DND-41 (cell line): ENCODE results near the gene CD3E.

Source experiments
- EZH2 ChIP-seq: IDR thresholded peaks from 3 replicates; pipeline ENCODE4 v1.6.1; 2012; ENCODE audit warnings: borderline replicate concordance, low read depth, mild to moderate bottlenecking, moderate library complexity, low read length, inconsistent platforms; ENCODE audit not compliant: severe bottlenecking
- TF ChIP-seq, protein P1 (sequence below): IDR thresholded peaks from 2 replicates; pipeline ENCODE4 v1.5.1; 2012; ENCODE audit warnings: borderline replicate concordance, low read length, moderate library complexity, mild to moderate bottlenecking; ENCODE audit not compliant: poor library complexity, severe bottlenecking; ENCODE audit errors: extremely low read depth

DNA sequence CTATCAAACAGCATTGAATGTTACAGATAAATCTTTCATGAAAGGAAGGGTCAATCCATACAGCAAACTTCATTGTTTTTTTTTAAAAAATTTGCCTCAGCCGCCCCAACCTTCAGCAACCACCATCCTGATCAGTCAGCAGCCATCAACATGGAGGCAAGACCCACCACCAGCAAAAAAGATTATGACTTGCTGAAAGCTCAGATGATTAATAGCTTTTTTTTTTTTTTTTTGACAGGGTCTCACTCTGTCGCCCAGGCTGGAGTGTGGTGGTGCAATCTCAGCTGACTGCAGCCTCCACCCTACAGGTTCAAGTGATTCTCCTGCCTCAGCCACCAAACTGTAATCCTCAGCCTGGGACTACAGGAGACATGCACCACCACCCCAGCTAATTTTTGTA is 18.0 kb upstream of the CD3E start:
- TF ChIP-seq, protein P1, sequence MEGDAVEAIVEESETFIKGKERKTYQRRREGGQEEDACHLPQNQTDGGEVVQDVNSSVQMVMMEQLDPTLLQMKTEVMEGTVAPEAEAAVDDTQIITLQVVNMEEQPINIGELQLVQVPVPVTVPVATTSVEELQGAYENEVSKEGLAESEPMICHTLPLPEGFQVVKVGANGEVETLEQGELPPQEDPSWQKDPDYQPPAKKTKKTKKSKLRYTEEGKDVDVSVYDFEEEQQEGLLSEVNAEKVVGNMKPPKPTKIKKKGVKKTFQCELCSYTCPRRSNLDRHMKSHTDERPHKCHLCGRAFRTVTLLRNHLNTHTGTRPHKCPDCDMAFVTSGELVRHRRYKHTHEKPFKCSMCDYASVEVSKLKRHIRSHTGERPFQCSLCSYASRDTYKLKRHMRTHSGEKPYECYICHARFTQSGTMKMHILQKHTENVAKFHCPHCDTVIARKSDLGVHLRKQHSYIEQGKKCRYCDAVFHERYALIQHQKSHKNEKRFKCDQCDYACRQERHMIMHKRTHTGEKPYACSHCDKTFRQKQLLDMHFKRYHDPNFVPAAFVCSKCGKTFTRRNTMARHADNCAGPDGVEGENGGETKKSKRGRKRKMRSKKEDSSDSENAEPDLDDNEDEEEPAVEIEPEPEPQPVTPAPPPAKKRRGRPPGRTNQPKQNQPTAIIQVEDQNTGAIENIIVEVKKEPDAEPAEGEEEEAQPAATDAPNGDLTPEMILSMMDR: no peak
- no peak for TF ChIP-seq EZH2
